GM10248 (cell line): ENCODE measurements around the gene PHB1.
A peak's percentile ranks its signal among the peaks of the same experiment; 100 is the strongest.
"Not testable (repeated sequence)": the region's sequence is repeated elsewhere in the genome, so short reads cannot be mapped to it uniquely, and the experiment has no call there.

Source experiments
- CTCF ChIA-PET: fragments of 300-600 bp; sonication (Branson Sonifier 250); formaldehyde crosslinking; extraction: SDS; loops from one replicate; lab custom pipeline; 2021; ENCODE audit warnings: antibody characterized with exemption; lab: Yijun Ruan, JAX
- POLR2A ChIA-PET: fragments of 350-650 bp; sonication (Branson Sonifier 250); formaldehyde crosslinking; extraction: SDS; loops from one replicate; lab custom pipeline; 2020; ENCODE audit warnings: antibody characterized with exemption; lab: Yijun Ruan, JAX
- DNase-seq: peaks from one replicate; pipeline ENCODE4 v3.0.0; 2012; ENCODE audit errors: extremely low spot score
- TF ChIP-seq, protein P1 (sequence below): IDR thresholded peaks from 2 replicates; pipeline ENCODE4 v1.5.1; 2012; ENCODE audit warnings: mild to moderate bottlenecking, low read depth; ENCODE audit errors: extremely low read depth, missing control alignments, control extremely low read depth

Gene PHB1

DNA sequence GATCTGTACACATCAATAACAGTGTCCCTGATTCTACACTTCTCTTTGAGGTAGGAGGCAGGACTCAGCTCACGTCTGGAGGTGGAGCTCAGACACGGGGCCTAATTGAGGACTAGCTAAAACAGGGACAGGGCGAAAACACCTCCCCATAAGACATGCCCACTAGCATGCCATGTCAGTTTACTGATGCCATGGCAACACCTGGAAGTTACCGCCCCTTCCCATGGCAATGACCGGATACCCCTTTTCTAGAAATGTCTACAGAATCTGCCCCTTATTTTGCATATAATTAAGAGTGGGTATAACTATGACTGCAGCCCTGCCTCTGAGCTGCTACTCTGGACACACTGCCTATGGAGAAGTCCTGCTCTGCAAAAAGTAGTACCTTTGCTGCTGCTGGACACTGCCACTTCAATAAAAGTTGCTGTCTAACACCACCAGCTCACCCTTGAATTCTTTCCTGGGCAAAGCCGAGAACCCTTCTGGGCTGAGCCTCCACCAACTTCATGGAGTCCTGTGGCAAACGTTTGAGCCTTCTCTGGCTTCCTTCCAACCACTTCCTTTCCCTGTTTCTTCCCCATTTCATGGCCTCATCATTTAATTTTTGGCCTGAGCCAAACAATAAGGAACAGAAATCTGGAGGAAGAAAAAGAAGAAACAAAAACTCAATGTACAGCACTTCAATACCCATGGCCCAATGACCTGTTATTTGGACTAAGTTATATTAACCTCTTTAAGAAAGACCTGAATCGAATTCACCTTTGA lies 21.0 kb downstream of the PHB1 start:
- POLR2A ChIA-PET: interaction anchor here (0.6 kb wide), 1 partner anchor 40 kb away, joined by 6 read pairs; no protein-coding TSS in a partner anchor
- TF ChIP-seq, protein P1, sequence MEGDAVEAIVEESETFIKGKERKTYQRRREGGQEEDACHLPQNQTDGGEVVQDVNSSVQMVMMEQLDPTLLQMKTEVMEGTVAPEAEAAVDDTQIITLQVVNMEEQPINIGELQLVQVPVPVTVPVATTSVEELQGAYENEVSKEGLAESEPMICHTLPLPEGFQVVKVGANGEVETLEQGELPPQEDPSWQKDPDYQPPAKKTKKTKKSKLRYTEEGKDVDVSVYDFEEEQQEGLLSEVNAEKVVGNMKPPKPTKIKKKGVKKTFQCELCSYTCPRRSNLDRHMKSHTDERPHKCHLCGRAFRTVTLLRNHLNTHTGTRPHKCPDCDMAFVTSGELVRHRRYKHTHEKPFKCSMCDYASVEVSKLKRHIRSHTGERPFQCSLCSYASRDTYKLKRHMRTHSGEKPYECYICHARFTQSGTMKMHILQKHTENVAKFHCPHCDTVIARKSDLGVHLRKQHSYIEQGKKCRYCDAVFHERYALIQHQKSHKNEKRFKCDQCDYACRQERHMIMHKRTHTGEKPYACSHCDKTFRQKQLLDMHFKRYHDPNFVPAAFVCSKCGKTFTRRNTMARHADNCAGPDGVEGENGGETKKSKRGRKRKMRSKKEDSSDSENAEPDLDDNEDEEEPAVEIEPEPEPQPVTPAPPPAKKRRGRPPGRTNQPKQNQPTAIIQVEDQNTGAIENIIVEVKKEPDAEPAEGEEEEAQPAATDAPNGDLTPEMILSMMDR: no peak
- no peak for DNase-seq
- CTCF ChIA-PET: interaction anchor here (0.6 to 2.2 kb wide), 9 partner anchors 17 to 103 kb away, joined by 3 to 21 read pairs (median 4); no protein-coding TSS in a partner anchor

DNA sequence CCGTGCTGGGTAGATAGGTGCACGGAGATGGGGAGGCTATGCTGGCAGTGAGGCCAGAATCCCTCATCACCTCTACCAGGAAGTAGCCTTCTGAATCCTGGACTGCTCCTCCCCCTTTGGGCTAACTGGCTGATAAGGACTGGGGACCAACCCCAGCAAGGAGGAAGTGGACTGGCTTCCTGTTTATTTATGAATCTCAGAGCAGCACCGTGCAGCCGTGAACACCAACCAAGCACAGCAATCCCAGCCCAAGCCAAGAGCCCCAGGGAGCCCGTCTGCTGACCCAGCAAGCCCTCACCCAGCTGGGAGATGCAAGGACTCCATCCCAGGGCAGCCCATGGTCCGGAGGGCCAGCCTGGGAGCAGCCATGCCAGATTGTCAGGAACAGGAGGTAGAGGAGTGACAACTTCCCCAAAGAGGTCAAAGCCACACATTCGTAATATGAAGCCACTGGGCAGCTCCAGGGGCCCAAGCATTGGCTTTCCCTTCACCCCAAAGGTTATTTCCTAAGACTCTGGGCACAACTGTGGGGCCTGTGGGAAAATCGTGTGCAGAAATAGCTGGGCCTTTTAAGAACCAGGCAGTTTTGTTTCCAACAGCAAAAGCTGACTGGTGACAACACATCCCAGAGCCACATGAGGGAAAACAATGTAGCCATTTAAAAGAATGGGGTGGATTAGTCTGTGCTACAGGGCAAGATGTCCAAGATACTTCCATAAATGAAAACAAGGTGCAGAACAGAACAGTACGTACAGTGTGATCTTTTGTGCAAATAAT lies 23.9 kb downstream of the PHB1 start:
- peak; percentile 60 for DNase-seq
- POLR2A ChIA-PET: no interaction called here
- CTCF ChIA-PET: interaction anchor here (0.8 to 6.7 kb wide), 8 partner anchors 18 to 165 kb away, joined by 3 to 52 read pairs (median 4); no protein-coding TSS in a partner anchor
- TF ChIP-seq, protein P1: no peak

DNA sequence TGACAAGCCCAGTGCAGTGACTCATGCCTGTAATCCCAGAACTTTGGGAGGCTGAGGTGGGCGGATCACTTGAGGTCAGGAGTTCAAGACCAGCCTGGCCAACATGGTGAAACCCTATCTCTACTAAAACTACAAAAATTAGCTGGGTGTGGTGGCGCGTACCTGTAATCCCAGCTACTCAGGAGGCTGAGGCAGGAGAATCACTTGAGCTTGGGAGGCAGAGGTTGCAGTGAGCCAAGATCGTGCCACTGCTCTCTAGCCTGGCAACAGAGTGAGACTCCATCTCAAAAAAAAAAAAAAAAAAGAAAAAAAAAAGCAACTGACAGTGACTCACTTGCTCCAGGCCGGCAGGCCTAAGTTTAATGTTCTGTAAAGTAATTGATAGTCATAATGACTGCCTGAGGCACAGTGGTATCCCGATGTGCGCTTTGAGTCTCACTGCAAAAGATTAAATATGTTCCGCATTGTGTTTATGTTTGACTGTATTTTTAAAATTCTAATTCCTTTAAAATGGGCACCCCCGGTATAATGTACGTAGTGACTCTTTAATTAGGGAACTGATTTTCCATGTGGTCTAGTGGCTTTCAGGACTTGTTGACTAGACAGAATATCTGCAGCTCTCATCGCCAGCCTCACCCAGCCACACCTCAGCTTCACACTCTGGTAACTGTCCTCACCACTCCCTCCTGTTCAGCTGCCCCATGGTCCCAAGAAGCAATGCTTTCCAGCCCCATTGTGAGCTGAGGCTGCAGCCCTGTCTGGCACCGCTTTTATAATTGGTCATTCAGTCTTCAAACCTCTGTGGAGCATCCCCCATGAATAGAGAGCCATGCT lies 25.0 kb downstream of the PHB1 start:
- POLR2A ChIA-PET, DNase-seq: not testable (repeated sequence)
- CTCF ChIA-PET: interaction anchor here (1.2 to 6.7 kb wide), 7 partner anchors 9 to 78 kb away, joined by 3 to 52 read pairs (median 8); no protein-coding TSS in a partner anchor

DNA sequence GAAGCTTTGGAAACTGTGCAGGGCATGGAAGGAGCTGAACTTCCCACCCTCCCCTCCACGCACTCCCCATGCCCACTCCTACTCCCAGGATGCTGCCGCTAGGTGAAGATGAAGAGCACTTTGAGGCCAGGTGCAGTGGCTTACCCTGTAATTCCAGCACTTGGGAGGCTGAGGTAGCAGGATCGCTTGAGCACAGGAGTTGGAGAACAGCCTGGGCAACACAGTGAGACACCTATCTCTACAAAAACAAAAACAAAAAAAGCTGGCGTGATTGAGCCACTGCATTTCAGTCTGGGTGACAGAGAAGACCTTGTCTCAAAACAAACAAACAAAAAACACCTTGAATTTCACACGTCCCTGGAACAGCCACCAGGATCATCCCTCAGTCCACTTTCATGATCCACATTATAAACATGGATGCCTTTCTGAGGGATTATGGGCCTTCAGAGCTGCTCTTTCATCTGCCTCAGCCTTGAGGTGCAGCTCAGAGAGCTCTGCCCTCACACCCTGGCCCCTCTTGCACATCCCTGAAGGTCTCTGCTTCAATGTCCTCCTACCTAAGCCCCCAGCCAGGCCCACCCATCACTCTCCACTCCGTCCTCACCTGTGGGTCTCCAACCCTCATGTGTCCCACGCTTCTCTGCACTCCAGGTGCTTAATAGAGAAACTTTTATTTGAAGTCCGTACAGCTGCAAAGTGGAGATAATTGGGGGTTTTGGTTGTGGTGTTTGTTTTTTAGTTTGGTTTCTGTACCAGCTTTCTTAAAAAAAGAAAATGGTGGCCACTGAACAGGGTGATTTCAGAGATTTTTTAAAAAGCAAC lies 25.8 kb downstream of the PHB1 start:
- DNase-seq: no peak
- CTCF ChIA-PET: interaction anchor here (1.4 to 6.7 kb wide), 8 partner anchors 10 to 168 kb away, joined by 3 to 52 read pairs (median 8); no protein-coding TSS in a partner anchor
- TF ChIP-seq, protein P1: no peak
- POLR2A ChIA-PET: interaction anchor here (0.5 kb wide), 1 partner anchor 47 kb away, joined by 4 read pairs; no protein-coding TSS in a partner anchor

DNA sequence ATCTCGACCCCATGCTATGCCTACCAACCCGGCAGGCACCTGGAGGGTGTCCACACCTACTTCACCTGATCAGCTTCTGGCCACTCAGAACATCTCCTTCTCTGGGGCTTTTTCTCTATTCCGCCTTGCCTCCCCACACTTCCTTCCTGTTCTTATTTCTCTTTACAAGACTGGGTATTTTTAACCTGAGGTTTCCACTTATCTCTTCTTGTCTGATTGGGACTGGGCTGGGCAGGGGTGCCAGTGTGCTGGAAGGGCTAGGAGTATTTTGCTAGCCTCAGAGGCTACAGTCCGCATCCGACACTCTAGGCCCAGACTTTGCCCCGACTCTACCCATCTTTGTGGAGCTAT lies 26.4 kb downstream of the PHB1 start:
- peak; percentile 48 for DNase-seq
- TF ChIP-seq, protein P1: no peak
- ChIA-PET CTCF (interaction anchor here (1.2 to 6.7 kb wide), 9 partner anchors 10 to 168 kb away, joined by 3 to 52 read pairs (median 7); no protein-coding TSS in a partner anchor), POLR2A (no interaction called here)

DNA sequence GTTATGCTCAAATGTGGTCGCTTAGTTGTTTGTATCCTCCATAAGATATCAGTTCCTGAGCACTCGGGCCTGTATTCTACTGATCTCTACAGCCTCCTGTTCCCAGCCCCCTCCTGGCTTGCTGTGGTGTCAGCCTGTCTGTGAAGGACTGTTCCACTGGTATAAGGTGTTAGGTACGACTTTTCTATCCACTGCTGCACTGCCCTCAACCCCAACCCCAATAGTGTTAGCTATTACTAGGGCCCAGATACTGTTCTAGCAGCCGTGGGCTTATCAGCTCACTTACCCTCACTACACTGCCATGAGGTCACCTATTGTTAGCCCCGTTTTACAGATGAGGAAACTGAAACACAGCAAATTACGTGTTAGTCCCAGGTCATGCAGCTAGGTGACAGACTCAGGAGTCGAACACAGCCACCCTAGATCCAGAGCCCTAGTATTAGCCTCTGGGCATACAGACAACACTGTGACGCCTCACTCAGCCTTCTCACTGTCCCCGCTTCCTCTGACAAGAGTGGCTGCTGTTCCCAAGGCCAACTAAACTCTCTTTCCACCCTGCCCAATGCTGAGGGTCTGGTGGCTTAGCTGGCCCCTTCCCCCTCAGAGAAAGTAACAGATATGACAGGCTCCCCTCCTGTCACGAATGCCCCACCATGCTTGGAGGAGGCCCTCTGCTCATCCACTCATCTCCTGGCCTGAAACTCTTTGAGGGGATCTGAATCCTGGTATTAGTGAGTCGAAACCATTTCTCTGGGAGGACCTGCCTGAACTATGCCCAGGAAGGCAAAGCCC lies 27.0 kb downstream of the PHB1 start:
- ChIA-PET POLR2A (no interaction called here), CTCF (interaction anchor here (1.0 to 6.7 kb wide), 11 partner anchors 11 to 169 kb away, joined by 3 to 52 read pairs (median 5); no protein-coding TSS in a partner anchor)
- DNase-seq: no peak
- TF ChIP-seq, protein P1: no peak
